Measurements from ENCODE around the gene TBC1D30. TPM values are rescaled to one million over a fixed set of nuclear protein-coding genes. Genes with fewer than 3 reads are reported as not detected.

The TBC1D30 gene
- total and polyA plus RNA-seq, 9 donors = 1.1 to 5.2 (median 2.6) TPM

DNA sequence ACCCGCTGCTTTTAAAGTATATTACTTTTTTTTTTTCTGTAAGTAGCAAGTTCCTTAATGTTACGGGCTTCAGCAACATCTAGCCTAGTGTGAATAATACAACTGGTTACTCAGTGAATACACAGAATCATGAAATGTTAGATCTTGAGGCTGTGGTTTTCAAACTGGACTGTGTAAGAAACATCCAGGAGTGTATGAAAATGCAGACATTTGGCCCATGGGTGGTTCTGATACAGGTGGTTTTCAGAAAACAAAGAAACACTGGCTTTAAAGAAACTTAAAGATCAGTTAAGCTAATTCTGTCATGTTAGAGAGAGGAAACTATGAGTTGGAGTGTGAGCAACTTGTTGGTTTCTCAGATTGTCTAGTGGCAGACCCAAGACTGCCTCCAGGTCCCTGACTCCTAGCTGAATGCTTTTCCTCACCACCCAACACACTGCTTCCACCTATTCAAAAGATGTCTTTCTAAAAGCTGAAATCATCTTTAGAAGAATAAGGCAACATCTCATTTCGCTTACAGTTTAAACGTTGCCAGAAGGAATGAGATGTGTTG lies 36.1 kb downstream of the TBC1D30 start:
- no peaks in the 10 kb centered on the region for H3K36me3 ChIP-seq
- no peak overlapping the region for H3K27ac ChIP-seq
- no peak overlapping the region for H3K4me3 ChIP-seq
- intact Hi-C loops (cut with DNase I) = no loop called here
- no peaks in the 10 kb centered on the region for H3K9me3 ChIP-seq
- no peak for DNase-seq
- WGBS, 3 donors = 92 to 96% (median 94%) methylated on average over 4 of the region's 4 CpGs
- no peaks in the 10 kb centered on the region for H3K27me3 ChIP-seq
- no peak for TF ChIP-seq POLR2A (IDR thresholded peaks at IDR 0.05)
- no peaks in the 10 kb centered on the region for H3K4me1 ChIP-seq (ENCODE audit: insufficient read depth)

DNA sequence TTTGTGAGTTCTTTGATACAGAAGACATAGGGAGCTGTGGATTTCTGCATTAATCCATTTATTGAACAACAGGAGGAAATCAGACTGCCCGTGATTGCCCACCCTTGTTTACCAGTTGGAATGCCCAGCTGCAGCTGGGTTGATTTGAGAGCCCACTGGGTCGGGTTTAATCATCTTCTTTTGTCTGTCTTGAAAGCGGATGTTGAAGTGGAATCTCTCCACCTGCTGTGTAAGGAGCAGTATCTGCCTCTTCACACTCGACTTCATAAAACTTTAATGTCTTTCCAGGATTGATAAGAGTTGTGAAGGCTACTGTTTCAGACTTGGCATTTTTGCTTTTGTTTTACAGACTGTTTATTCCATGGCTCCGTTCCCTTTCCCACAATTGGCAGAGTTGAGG lies 39.9 kb downstream of the TBC1D30 start:
- Histone ChIP-seq H3K4me3 (no peak overlapping the region), H3K4me1 (ENCODE audit: insufficient read depth) (no peaks in the 10 kb centered on the region), H3K36me3 (no peaks in the 10 kb centered on the region), H3K9me3 (no peaks in the 10 kb centered on the region), H3K27ac (no peak overlapping the region), H3K27me3 (no peaks in the 10 kb centered on the region)
- TF ChIP-seq EP300 (IDR thresholded peaks at IDR 0.05) (no peak), CTCF (IDR thresholded peaks at IDR 0.05) (no peak), POLR2A (IDR thresholded peaks at IDR 0.05) (no peak)
- DNase-seq = no peak
- 20 to 36% (median 25%) methylated on average over 5 of the region's 5 CpGs for WGBS, 3 donors
- intact Hi-C loops (cut with DNase I) = no loop called here

DNA sequence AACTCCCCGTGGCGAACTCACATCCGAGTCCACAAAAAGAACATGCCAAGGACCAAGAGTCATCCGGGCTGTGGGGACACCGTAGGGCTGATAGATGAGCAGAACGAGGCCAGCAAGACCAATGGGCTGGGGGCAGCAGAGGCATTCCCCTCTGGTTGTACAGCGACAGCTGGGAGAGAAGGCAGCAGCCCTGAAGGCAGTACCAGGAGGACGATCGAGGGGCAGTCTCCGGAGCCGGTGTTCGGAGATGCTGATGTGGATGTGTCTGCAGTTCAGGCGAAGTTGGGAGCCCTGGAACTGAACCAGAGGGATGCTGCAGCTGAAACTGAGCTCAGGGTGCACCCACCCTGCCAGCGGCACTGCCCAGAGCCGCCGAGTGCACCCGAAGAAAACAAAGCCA lies 50.7 kb downstream of the TBC1D30 start:
- 89 to 93% (median 91%) methylated on average over 17 of the region's 17 CpGs for WGBS, 3 donors
- Histone ChIP-seq H3K4me1 (ENCODE audit: insufficient read depth) (no peaks in the 10 kb centered on the region), H3K4me3 (no peak overlapping the region), H3K27me3 (no peaks in the 10 kb centered on the region), H3K9me3 (no peaks in the 10 kb centered on the region), H3K36me3 (no peaks in the 10 kb centered on the region), H3K27ac (no peak overlapping the region)
- TF ChIP-seq EP300 (IDR thresholded peaks at IDR 0.05) (no peak), CTCF (IDR thresholded peaks at IDR 0.05) (no peak), POLR2A (IDR thresholded peaks at IDR 0.05) (no peak)
- DNase-seq = no peak
- intact Hi-C loops (cut with DNase I) = no loop called here

DNA sequence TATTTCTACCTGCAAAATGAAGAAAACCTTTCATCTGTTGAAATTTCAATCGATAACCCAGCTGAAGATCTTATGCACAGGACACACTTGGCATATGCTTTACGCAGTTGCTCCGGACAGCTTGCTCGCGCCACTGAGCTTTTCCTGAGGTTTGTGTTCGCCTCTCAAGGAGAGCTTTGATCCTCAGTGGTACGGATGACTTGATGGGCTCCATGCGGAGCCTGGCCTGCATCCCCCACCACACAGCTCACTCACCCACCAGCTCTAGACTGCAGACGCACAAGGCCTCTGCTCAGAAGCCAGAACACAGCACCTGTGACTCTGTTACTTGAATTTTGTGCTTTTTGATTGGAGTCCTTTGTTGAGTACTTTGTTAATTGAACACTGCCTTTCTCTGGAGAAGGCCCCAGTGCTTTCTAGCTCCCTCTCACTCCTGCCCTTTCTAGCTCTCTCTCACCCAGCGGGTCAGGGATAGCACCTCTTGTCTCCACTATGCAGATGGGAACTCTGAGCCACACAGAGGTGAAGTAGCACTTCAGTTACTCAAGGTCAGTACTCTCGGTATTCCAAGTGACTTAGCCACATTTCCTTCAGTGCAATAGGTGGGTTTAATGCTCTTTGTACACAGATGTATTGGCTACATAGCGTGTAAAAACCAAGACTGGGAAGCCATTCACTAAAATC lies 52.1 kb downstream of the TBC1D30 start:
- no peaks in the 10 kb centered on the region for H3K36me3 ChIP-seq
- no peak overlapping the region for H3K4me3 ChIP-seq
- H3K4me1 ChIP-seq (ENCODE audit: insufficient read depth) = no peaks in the 10 kb centered on the region
- 89 to 93% (median 92%) methylated on average over 12 of the region's 12 CpGs for WGBS, 3 donors
- H3K27me3 ChIP-seq = no peaks in the 10 kb centered on the region
- TF ChIP-seq CTCF (IDR thresholded peaks at IDR 0.05) (no peak), POLR2A (IDR thresholded peaks at IDR 0.05) (no peak), EP300 (IDR thresholded peaks at IDR 0.05) (no peak)
- H3K27ac ChIP-seq = no peak overlapping the region
- intact Hi-C loops (cut with DNase I) = no loop called here
- no peak for DNase-seq
- H3K9me3 ChIP-seq = no peaks in the 10 kb centered on the region

DNA sequence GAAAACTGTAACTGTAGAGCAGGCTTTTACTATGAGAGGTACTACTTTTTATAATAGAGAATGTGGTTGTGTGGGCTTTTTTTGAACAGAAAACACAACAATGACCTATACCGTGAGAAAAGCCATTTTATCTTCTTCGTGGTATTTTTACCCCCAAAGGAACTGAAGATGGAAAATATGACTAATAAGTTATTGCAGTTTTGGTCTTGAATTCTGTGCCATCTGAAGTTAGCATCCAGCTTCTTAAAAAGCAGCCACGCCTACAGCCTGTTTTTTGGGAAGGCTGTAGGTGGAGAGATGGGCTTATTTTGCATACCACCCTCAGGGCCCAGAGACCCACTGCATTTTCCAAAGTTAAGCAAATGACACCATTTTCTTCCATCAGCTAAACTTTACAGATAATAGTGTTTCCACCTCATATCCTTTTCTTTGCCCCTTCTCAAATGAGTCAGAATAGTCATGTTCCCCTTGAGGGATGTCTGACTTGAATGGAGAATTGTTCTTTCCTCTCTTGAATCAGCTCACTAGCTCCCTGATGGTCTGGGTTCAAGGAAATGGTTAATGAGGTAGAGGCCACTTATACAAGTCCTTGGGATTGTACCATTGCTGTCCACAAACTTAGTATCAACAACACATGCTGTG lies 53.0 kb downstream of the TBC1D30 start:
- 68 to 82% (median 82%) methylated on average over 3 of the region's 3 CpGs for WGBS, 3 donors
- Histone ChIP-seq H3K27ac (no peak overlapping the region), H3K27me3 (no peaks in the 10 kb centered on the region), H3K9me3 (no peaks in the 10 kb centered on the region), H3K4me1 (ENCODE audit: insufficient read depth) (no peaks in the 10 kb centered on the region), H3K4me3 (no peak overlapping the region), H3K36me3 (no peaks in the 10 kb centered on the region)
- no peak for TF ChIP-seq CTCF (IDR thresholded peaks at IDR 0.05)
- no peak for TF ChIP-seq POLR2A (IDR thresholded peaks at IDR 0.05)
- no peak for TF ChIP-seq EP300 (IDR thresholded peaks at IDR 0.05)
- DNase-seq = no peak
- intact Hi-C loops (cut with DNase I) = no loop called here
